Endothelial cell of umbilical vein (primary cell): Measurements from ENCODE around the gene DONSON. TPM values are rescaled to one million over a fixed set of nuclear protein-coding genes. Genes with fewer than 3 reads are reported as not detected.

ENCODE experiments used
- BruUV-seq: library from RNA; stranded (reverse); fragments of 400-500 nt; replicated peaks from 2 replicates; lab custom pipeline; 2021; lab: Mats Ljungman, UMichigan
- CTCF ChIA-PET: fragments of 300-600, 350-600 bp; sonication (Branson Sonifier 250); formaldehyde crosslinking; loops from one replicate; lab custom pipeline; 2021; ENCODE audit warnings: antibody characterized with exemption, inconsistent platforms; lab: Charles Lee
- POLR2A ChIA-PET: fragments of 300-600, 350-600 bp; sonication (Branson Sonifier 250); formaldehyde crosslinking; loops from one replicate; lab custom pipeline; 2021; ENCODE audit warnings: antibody characterized with exemption, inconsistent platforms; lab: Charles Lee
- DNase-seq: peaks from one replicate; pipeline ENCODE4 v3.0.0-alpha.2; 2011; ENCODE audit warnings: low read depth, low spot score
- FAIRE-seq: peaks from 2 replicates; lab custom pipeline; 2011; peaks lifted over from hg19 to GRCh38; lab: Jason Lieb, UNC
- H2AFZ ChIP-seq: 2 replicates; pipeline ENCODE4 v1.6.0; 2012; ENCODE audit warnings: low read depth, low read length, control low read depth, inconsistent platforms
- H3K27ac ChIP-seq: 2 replicates; pipeline ENCODE4 v1.5.1; 2011; ENCODE audit warnings: low read depth, mild to moderate bottlenecking, control low read depth, low read length, moderate library complexity; ENCODE audit not compliant: insufficient read depth
- H3K27me3 ChIP-seq, 2 experiments: 2 replicates each; pipeline versions ENCODE4 v1.6.0 to v1.6.1; 2011; ENCODE audit warnings: low read length in 2 of 2, mixed read lengths in 1 of 2; ENCODE audit not compliant: control insufficient read depth in 2 of 2, insufficient read depth in 2 of 2
- H3K36me3 ChIP-seq, 2 experiments: 2 replicates in 1 of 2; 3 replicates in 1 of 2; pipeline ENCODE4 v1.5.1; 2011; ENCODE audit warnings: low read length in 2 of 2, mild to moderate bottlenecking in 1 of 2, moderate library complexity in 1 of 2; ENCODE audit not compliant: control insufficient read depth in 2 of 2, insufficient read depth in 2 of 2; ENCODE audit errors: extremely low read depth in 1 of 2
- H3K4me1 ChIP-seq: 3 replicates; pipeline ENCODE4 v1.5.1; 2011; ENCODE audit warnings: mild to moderate bottlenecking, low read length; ENCODE audit not compliant: control insufficient read depth, insufficient read depth; ENCODE audit errors: extremely low read depth
- H3K4me2 ChIP-seq: 2 replicates; pipeline ENCODE4 v1.6.1; 2011; ENCODE audit warnings: low read length, control low read depth, mixed read lengths; ENCODE audit not compliant: insufficient read depth
- H3K4me3 ChIP-seq, 3 experiments: fragments of 200-600 bp in 1 of 3; sonication (generic), shearing (Covaris generic) in 1 of 3; replicated peaks in 1 of 3; 2 replicates each; pipeline ENCODE4 v1.5.1; 2011 to 2016; ENCODE audit warnings: control low read depth in 3 of 3, low read length in 3 of 3, mild to moderate bottlenecking in 2 of 3, inconsistent platforms in 1 of 3, low read depth in 1 of 3, moderate library complexity in 1 of 3; ENCODE audit not compliant: insufficient read depth in 1 of 3
- H3K79me2 ChIP-seq: 2 replicates; pipeline ENCODE4 v1.6.0; 2012; ENCODE audit warnings: low read length, inconsistent platforms; ENCODE audit not compliant: control insufficient read depth, insufficient read depth
- H3K9ac ChIP-seq: replicated peaks from 2 replicates; pipeline ENCODE3; 2011; ENCODE audit warnings: low read length, control low read depth; ENCODE audit not compliant: insufficient read depth; ENCODE audit errors: extremely low read depth
- H3K9me1 ChIP-seq: replicated peaks from 3 replicates; pipeline ENCODE4 v1.6.0; 2011; ENCODE audit warnings: mild to moderate bottlenecking, low read length; ENCODE audit not compliant: control insufficient read depth, insufficient read depth; ENCODE audit errors: extremely low read depth
- H3K9me3 ChIP-seq: replicated peaks from 2 replicates; pipeline ENCODE4 v1.5.1; 2012; ENCODE audit warnings: low read length, inconsistent platforms; ENCODE audit not compliant: control insufficient read depth, insufficient read depth
- H4K20me1 ChIP-seq: replicated peaks from 2 replicates; pipeline ENCODE3; 2011; ENCODE audit warnings: mild to moderate bottlenecking, low read length; ENCODE audit not compliant: control insufficient read depth, insufficient read depth; ENCODE audit errors: extremely low read depth
- EZH2 ChIP-seq: IDR thresholded peaks from 2 replicates; pipeline ENCODE4 v1.6.1; 2012; ENCODE audit warnings: borderline replicate concordance, low read depth, mild to moderate bottlenecking, moderate library complexity, low read length, inconsistent platforms; ENCODE audit not compliant: severe bottlenecking
- FOS ChIP-seq: IDR thresholded peaks from 2 replicates; pipeline ENCODE4 v1.6.1; 2011; ENCODE audit warnings: mild to moderate bottlenecking, low read length, moderate library complexity, borderline replicate concordance; ENCODE audit not compliant: insufficient read depth
- GATA2 ChIP-seq: IDR thresholded peaks from 2 replicates; pipeline ENCODE4 v1.7.0; 2011; ENCODE audit warnings: low read depth, mild to moderate bottlenecking, moderate library complexity, mixed read lengths, low read length; ENCODE audit not compliant: insufficient read length, insufficient read depth
- JUN ChIP-seq: IDR thresholded peaks from 2 replicates; pipeline ENCODE4 v1.6.1; 2011; ENCODE audit warnings: borderline replicate concordance, low read depth; ENCODE audit not compliant: insufficient read length, insufficient read depth
- MAX ChIP-seq: IDR thresholded peaks from 2 replicates; pipeline ENCODE4 v1.6.1; 2011; ENCODE audit not compliant: insufficient read depth, insufficient read length
- MYC ChIP-seq: IDR thresholded peaks from one replicate; pipeline ENCODE4 v1.6.1; 2011; ENCODE audit warnings: mild to moderate bottlenecking, low read depth, low read length
- POLR2A ChIP-seq: IDR thresholded peaks from 2 replicates; pipeline ENCODE4 v1.6.1; 2012; ENCODE audit warnings: low read depth, mild to moderate bottlenecking, control low read depth, low read length
- POLR2AphosphoS5 ChIP-seq: IDR thresholded peaks from 2 replicates; pipeline ENCODE4 v1.6.1; 2012; ENCODE audit warnings: low read depth, mild to moderate bottlenecking, control low read depth, low read length, moderate library complexity; ENCODE audit not compliant: insufficient read depth
- dilution Hi-C: fragments of 300-500 bp; cut with MboI; formaldehyde crosslinking; loops from one replicate; pipeline ENCODE4 v1.15.0; 2019; ENCODE audit warnings: low sequenced_read_pairs; ENCODE audit not compliant: extremely low pct_ligation_motif_present
- intact Hi-C: fragments of 100-400 bp; cut with micrococcal nuclease; formaldehyde crosslinking; loops from one replicate; pipeline ENCODE4 v1.10.0; 2022
- polyA plus RNA-seq, 4 experiments: library from polyadenylated mRNA; depleted of rRNA in 3 of 4; stranded (reverse) in 3 of 4; unstranded in 1 of 4; fragments of >200 nt; gene quantifications; 2 replicates each; pipeline versions ENCODE4 v1.2.1 to v1.2.3, GENCODE V29; 2011 to 2012; ENCODE audit warnings: missing spikeins in 1 of 4
- total RNA-seq: library from RNA; stranded (reverse); gene quantifications from 2 replicates; pipeline ENCODE4 v1.2.3, GENCODE V29; 2021
- TF ChIP-seq, protein P1 (sequence below), 2 donors: IDR thresholded peaks; 1 replicate in 1 of 2; 2 replicates in 1 of 2; pipeline ENCODE4 v1.5.1; 2011; ENCODE audit warnings: low read length in 2 of 2, mild to moderate bottlenecking in 2 of 2, moderate library complexity in 2 of 2, control low read depth in 1 of 2, inconsistent platforms in 1 of 2, low read depth in 1 of 2; ENCODE audit not compliant: insufficient read depth in 1 of 2; ENCODE audit errors: extremely low read depth in 1 of 2

Gene DONSON
- total and polyA plus RNA-seq, 2 donors (not counting 3 experiments of a cell fraction or from before 2014, with no cell fraction given): 14.3 to 29.4 TPM

DNA sequence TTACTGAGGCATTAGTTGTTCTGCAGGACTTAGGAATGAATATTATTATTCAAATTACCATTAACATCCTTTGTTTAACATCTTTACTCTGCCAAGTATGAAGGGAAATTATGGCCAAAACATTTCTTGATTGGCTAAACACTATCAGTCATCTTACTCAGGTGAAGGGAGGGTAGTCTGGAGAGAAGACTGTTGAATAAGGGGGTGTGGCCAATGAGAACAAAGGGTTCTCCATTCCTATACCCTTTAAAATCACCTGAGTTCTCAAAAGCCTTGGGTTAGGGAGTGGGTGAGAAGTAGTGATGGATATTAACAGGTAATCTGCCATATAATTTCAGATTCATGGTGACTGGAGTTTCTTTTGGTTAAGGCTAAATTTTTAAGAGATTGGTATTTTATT lies 33.8 kb upstream of the DONSON start:
- Histone ChIP-seq H3K36me3 (peaks cover 0 to 5% of the 10 kb centered on the region in 2 experiments), H3K27ac (no peak overlapping the region), H4K20me1 (no peaks in the 10 kb centered on the region), H3K9ac (no peak overlapping the region), H3K4me1 (no peaks in the 10 kb centered on the region), H3K9me3 (no peaks in the 10 kb centered on the region), H3K79me2 (no peaks in the 10 kb centered on the region), H3K9me1 (no peaks in the 10 kb centered on the region), H2AFZ (no peak overlapping the region), H3K4me2 (no peak overlapping the region), H3K4me3 (no peak overlapping the region), H3K27me3 (no peaks in the 10 kb centered on the region)
- DNase-seq: no peak
- no peak for FAIRE-seq
- intact Hi-C loops (no loop called here), dilution Hi-C loops (no loop called here)
- POLR2A ChIA-PET: no interaction called here
- CTCF ChIA-PET: interaction anchor here (3.3 kb wide), 1 partner anchor 16 kb away, joined by 23 read pairs; no protein-coding TSS in a partner anchor
- BruUV-seq: no TSS peak
- TF ChIP-seq POLR2A (no peak), GATA2 (no peak), JUN (no peak), EZH2 (no peak), FOS (no peak), MYC (no peak), POLR2AphosphoS5 (no peak), MAX (no peak)
- TF ChIP-seq, protein P1, sequence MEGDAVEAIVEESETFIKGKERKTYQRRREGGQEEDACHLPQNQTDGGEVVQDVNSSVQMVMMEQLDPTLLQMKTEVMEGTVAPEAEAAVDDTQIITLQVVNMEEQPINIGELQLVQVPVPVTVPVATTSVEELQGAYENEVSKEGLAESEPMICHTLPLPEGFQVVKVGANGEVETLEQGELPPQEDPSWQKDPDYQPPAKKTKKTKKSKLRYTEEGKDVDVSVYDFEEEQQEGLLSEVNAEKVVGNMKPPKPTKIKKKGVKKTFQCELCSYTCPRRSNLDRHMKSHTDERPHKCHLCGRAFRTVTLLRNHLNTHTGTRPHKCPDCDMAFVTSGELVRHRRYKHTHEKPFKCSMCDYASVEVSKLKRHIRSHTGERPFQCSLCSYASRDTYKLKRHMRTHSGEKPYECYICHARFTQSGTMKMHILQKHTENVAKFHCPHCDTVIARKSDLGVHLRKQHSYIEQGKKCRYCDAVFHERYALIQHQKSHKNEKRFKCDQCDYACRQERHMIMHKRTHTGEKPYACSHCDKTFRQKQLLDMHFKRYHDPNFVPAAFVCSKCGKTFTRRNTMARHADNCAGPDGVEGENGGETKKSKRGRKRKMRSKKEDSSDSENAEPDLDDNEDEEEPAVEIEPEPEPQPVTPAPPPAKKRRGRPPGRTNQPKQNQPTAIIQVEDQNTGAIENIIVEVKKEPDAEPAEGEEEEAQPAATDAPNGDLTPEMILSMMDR (IDR thresholded peaks at IDR 0.05; ENCODE audit: extremely low read depth in 1 of 2, insufficient read depth in 1 of 2, low read depth in 1 of 2, low read length in 2 of 2): no peak
